Chondrocyte (in vitro differentiated cells): Measurements from ENCODE around the gene U2AF2. TPM values are rescaled to one million over a fixed set of nuclear protein-coding genes. Genes with fewer than 3 reads are reported as not detected.

Source experiments
- DNase-seq: peaks from one replicate; pipeline ENCODE4 v3.0.0; 2021; ENCODE audit warnings: mixed read lengths, low spot score
- H3K27ac Mint-ChIP-seq: one replicate; pipeline ENCODE4 v1.8.0; 2021; ENCODE audit warnings: mild to moderate bottlenecking, moderate library complexity, mixed read lengths; ENCODE audit not compliant: unreplicated experiment
- H3K27me3 Mint-ChIP-seq: 2 replicates; pipeline ENCODE4 v1.8.0; 2021; ENCODE audit warnings: low read depth, mixed read lengths
- H3K36me3 Mint-ChIP-seq: 2 replicates; pipeline ENCODE4 v1.8.0; 2021; ENCODE audit warnings: low read depth, mixed read lengths
- H3K4me1 Mint-ChIP-seq: 2 replicates; pipeline ENCODE4 v1.8.0; 2021; ENCODE audit warnings: low read depth, mild to moderate bottlenecking, mixed read lengths
- H3K4me3 Mint-ChIP-seq: one replicate; pipeline ENCODE4 v1.8.0; 2021; ENCODE audit warnings: mild to moderate bottlenecking, moderate library complexity, mixed read lengths; ENCODE audit not compliant: unreplicated experiment
- H3K9me3 Mint-ChIP-seq: 2 replicates; pipeline ENCODE4 v1.8.0; 2021; ENCODE audit warnings: low read depth, mixed read lengths
- CTCF ChIP-seq: fragments of 200-600 bp; sonication (generic); IDR thresholded peaks from 2 replicates; pipeline ENCODE4 v1.5.0; 2021; ENCODE audit warnings: antibody characterized with exemption, mild to moderate bottlenecking, moderate library complexity
- total RNA-seq: library from RNA; stranded (reverse); gene quantifications from 3 replicates; pipeline ENCODE4 v1.2.1, GENCODE V29; 2021

The U2AF2 gene
- total RNA-seq, 1 donor from 2014 or later = 129 TPM

GRCh38 chr19:55623130-55623529 is 31.7 kb upstream of the U2AF2 start:
- no peak overlapping the region for H3K4me3 Mint-ChIP-seq
- DNase-seq = no peak
- H3K9me3 Mint-ChIP-seq = no peaks in the 10 kb centered on the region
- TF ChIP-seq CTCF = no peak
- H3K27me3 Mint-ChIP-seq = no peaks in the 10 kb centered on the region
- peaks cover 18% of the 10 kb centered on the region for H3K4me1 Mint-ChIP-seq
- peaks cover 4% of the 10 kb centered on the region for H3K36me3 Mint-ChIP-seq
- H3K27ac Mint-ChIP-seq = no peak overlapping the region

GRCh38 chr19:55623561-55623960 is 31.3 kb upstream of the U2AF2 start:
- Mint-ChIP-seq H3K27ac (peak overlapping the region; percentile 4), H3K4me1 (peaks cover 18% of the 10 kb centered on the region), H3K4me3 (peak overlapping the region; percentile 87), H3K36me3 (peaks cover 4% of the 10 kb centered on the region), H3K27me3 (no peaks in the 10 kb centered on the region), H3K9me3 (no peaks in the 10 kb centered on the region)
- no peak for TF ChIP-seq CTCF
- no peak for DNase-seq

GRCh38 chr19:55624109-55625003 is 30.5 kb upstream of the U2AF2 start, which contains the start of gene ZNF784:
Gene ZNF784 (minus strand): TSS chr19:55624566. CDS start chr19:55624561, 5 bp downstream.
- peak; percentile 94 for DNase-seq
- H3K36me3 Mint-ChIP-seq = peaks cover 4% of the 10 kb centered on the region
- TF ChIP-seq CTCF = no peak
- peak within 1 kb of the TSS; percentile 87 for H3K4me3 Mint-ChIP-seq
- H3K4me1 Mint-ChIP-seq = peaks cover 18% of the 10 kb centered on the region
- H3K27me3 Mint-ChIP-seq = no peaks in the 10 kb centered on the region
- H3K27ac Mint-ChIP-seq = peak within 1 kb of the TSS; percentile 99
- no peaks in the 10 kb centered on the region for H3K9me3 Mint-ChIP-seq

- Mint-ChIP-seq H3K9me3 (no peaks in the 10 kb centered on the region), H3K27me3 (no peaks in the 10 kb centered on the region), H3K27ac (peak overlapping the region; percentile 99), H3K4me3 (peak overlapping the region; percentile 87), H3K36me3 (peaks cover 4% of the 10 kb centered on the region), H3K4me1 (peaks cover 18% of the 10 kb centered on the region)
- no peak for TF ChIP-seq CTCF
- DNase-seq = no peak
These were observed 29.9 kb upstream of the U2AF2 start for GRCh38 chr19:55625004-55625326.

- no peaks in the 10 kb centered on the region for H3K9me3 Mint-ChIP-seq
- no peak overlapping the region for H3K27ac Mint-ChIP-seq
- TF ChIP-seq CTCF = no peak
- peaks cover 18% of the 10 kb centered on the region for H3K4me1 Mint-ChIP-seq
- no peak for DNase-seq
- H3K27me3 Mint-ChIP-seq = no peaks in the 10 kb centered on the region
- H3K4me3 Mint-ChIP-seq = no peak overlapping the region
- no peaks in the 10 kb centered on the region for H3K36me3 Mint-ChIP-seq
These were observed 28.5 kb upstream of the U2AF2 start for GRCh38 chr19:55626350-55626749.
